WTC11 (cell line): ENCODE results near the gene DCLK1. TPM values are rescaled to one million over a fixed set of nuclear protein-coding genes. Genes with fewer than 3 reads are reported as not detected.

Source experiments
- ATAC-seq: fragments of 200-7000 bp; cut with Tn5 transposase; 2 replicates; pipeline ENCODE4 v1.10.0; 2021; ENCODE audit warnings: mild to moderate bottlenecking, moderate library complexity
- CTCF ChIA-PET: fragments of 300-600 bp; sonication (Branson Sonifier 250); formaldehyde crosslinking; loops from one replicate; lab custom pipeline; 2021; ENCODE audit warnings: antibody characterized with exemption; lab: Charles Lee
- POLR2A ChIA-PET: fragments of 350-600 bp; sonication (Branson Sonifier 250); formaldehyde crosslinking; loops from one replicate; lab custom pipeline; 2021; ENCODE audit warnings: antibody characterized with exemption; lab: Charles Lee
- DNase-seq: peaks from one replicate; pipeline ENCODE4 v3.0.0; 2021; ENCODE audit warnings: low spot score
- H3K27ac Mint-ChIP-seq: 2 replicates; pipeline ENCODE4 v1.8.0; 2021; ENCODE audit warnings: mixed read lengths
- H3K27me3 Mint-ChIP-seq: 2 replicates; pipeline ENCODE4 v1.8.0; 2021; ENCODE audit warnings: low read depth, mild to moderate bottlenecking, moderate library complexity, mixed read lengths
- H3K36me3 Mint-ChIP-seq: 2 replicates; pipeline ENCODE4 v1.8.0; 2021; ENCODE audit warnings: mixed read lengths
- H3K4me1 Mint-ChIP-seq: 2 replicates; pipeline ENCODE4 v1.8.0; 2022; ENCODE audit warnings: mixed read lengths
- H3K4me3 Mint-ChIP-seq: 2 replicates; pipeline ENCODE4 v1.8.0; 2021; ENCODE audit warnings: mild to moderate bottlenecking, moderate library complexity, mixed read lengths
- H3K9me3 Mint-ChIP-seq: 2 replicates; pipeline ENCODE4 v1.8.0; 2021; ENCODE audit warnings: mixed read lengths
- ARID4B ChIP-seq: sonication (generic); formaldehyde crosslinking; IDR thresholded peaks from 2 replicates; pipeline ENCODE4 v1.8.0; 2023; ENCODE audit warnings: missing genetic modification reagents, mild to moderate bottlenecking, borderline replicate concordance
- ATF1 ChIP-seq: sonication (generic); formaldehyde crosslinking; IDR thresholded peaks from 2 replicates; pipeline ENCODE4 v1.8.1; 2023; ENCODE audit warnings: mild to moderate bottlenecking, moderate library complexity, missing genetic modification reagents
- ATF6 ChIP-seq: sonication (generic); formaldehyde crosslinking; IDR thresholded peaks from 2 replicates; pipeline ENCODE4 v1.8.1; 2023; ENCODE audit warnings: mild to moderate bottlenecking, missing genetic modification reagents
- CREM ChIP-seq: sonication (generic); formaldehyde crosslinking; IDR thresholded peaks from 2 replicates; pipeline ENCODE4 v1.8.1; 2022; ENCODE audit warnings: mild to moderate bottlenecking, missing genetic modification reagents, moderate library complexity
- E2F4 ChIP-seq: sonication (generic); formaldehyde crosslinking; IDR thresholded peaks from 2 replicates; pipeline ENCODE4 v1.8.1; 2022; ENCODE audit warnings: low read depth, mild to moderate bottlenecking, moderate library complexity, missing genetic modification reagents, borderline replicate concordance
- GABPB1 ChIP-seq: sonication (generic); formaldehyde crosslinking; IDR thresholded peaks from 2 replicates; pipeline ENCODE4 v1.8.1; 2023; ENCODE audit warnings: mild to moderate bottlenecking, missing genetic modification reagents
- IRF1 ChIP-seq: sonication (generic); formaldehyde crosslinking; IDR thresholded peaks from 2 replicates; pipeline ENCODE4 v1.8.0; 2023; ENCODE audit warnings: missing genetic modification reagents
- MLX ChIP-seq: sonication (generic); formaldehyde crosslinking; IDR thresholded peaks from 2 replicates; pipeline ENCODE4 v1.8.1; 2023; ENCODE audit warnings: mild to moderate bottlenecking, missing genetic modification reagents, moderate library complexity
- MYBL2 ChIP-seq: sonication (generic); formaldehyde crosslinking; IDR thresholded peaks from 2 replicates; pipeline ENCODE4 v1.8.1; 2023; ENCODE audit warnings: mild to moderate bottlenecking, moderate library complexity, missing genetic modification reagents
- NFATC4 ChIP-seq: fragments of 250-450 bp; sonication (Bioruptor Pico); IDR thresholded peaks from 2 replicates; pipeline ENCODE4 v1.9.0; 2021; ENCODE audit warnings: mild to moderate bottlenecking
- ZNF317 ChIP-seq: sonication (generic); formaldehyde crosslinking; IDR thresholded peaks from 2 replicates; pipeline ENCODE4 v1.8.1; 2023; ENCODE audit warnings: low read depth, mild to moderate bottlenecking, moderate library complexity, missing genetic modification reagents, borderline replicate concordance
- total RNA-seq: library from RNA; stranded (reverse); gene quantifications from 3 replicates; pipeline ENCODE4 v1.2.3, GENCODE V29; 2021

Gene DCLK1
- total RNA-seq, 1 experiment from 2014 or later, result 18.5 TPM

- H3K9me3 Mint-ChIP-seq, result peaks cover 6% of the 10 kb centered on the region
Measured at GRCh38 chr13:35814605-35815011, 316.6 kb downstream of the DCLK1 start.

More at GRCh38 chr13:35814605-35815011, 316.6 kb downstream of the DCLK1 start:
- ATAC-seq (no peak), DNase-seq (no peak)
- CTCF ChIA-PET, result interaction anchor here (1.7 to 2.6 kb wide), 2 partner anchors 12 to 25 kb away, joined by 6 read pairs; no protein-coding TSS in a partner anchor
- H3K27me3 Mint-ChIP-seq, result no peaks in the 10 kb centered on the region
- no peak overlapping the region for H3K4me3 Mint-ChIP-seq
- H3K27ac Mint-ChIP-seq, result no peak overlapping the region
- peaks cover 5% of the 10 kb centered on the region for H3K4me1 Mint-ChIP-seq
- TF ChIP-seq CREM (CRISPR knock-in tag) (no peak), NFATC4 (no peak), ATF6 (CRISPR knock-in tag) (no peak), ATF1 (CRISPR knock-in tag) (no peak), IRF1 (CRISPR knock-in tag) (no peak), ARID4B (CRISPR knock-in tag) (no peak), E2F4 (no peak), GABPB1 (CRISPR knock-in tag) (no peak), MLX (CRISPR knock-in tag) (no peak), MYBL2 (CRISPR knock-in tag) (no peak), ZNF317 (no peak)
- POLR2A ChIA-PET, result no interaction called here
- peaks cover 5% of the 10 kb centered on the region for H3K36me3 Mint-ChIP-seq
